GM18508 (cell line): Measurements from ENCODE around the gene CCL4.
"Not testable (repeated sequence)": the region's sequence is repeated elsewhere in the genome, so short reads cannot be mapped to it uniquely, and the experiment has no call there.

Experiments
- ATAC-seq: cut with Tn5 transposase; IDR thresholded peaks from one replicate; pipeline ENCODE4 v1.9.1; 2021; ENCODE audit warnings: moderate number of reproducible peaks; ENCODE audit not compliant: insufficient read depth, unreplicated experiment

Gene CCL4

GRCh38 chr17:36087471-36087870 lies 16.2 kb upstream of the CCL4 start:
- not testable (repeated sequence) for ATAC-seq

GRCh38 chr17:36087897-36088572 lies 15.6 kb upstream of the CCL4 start:
- not testable (repeated sequence) for ATAC-seq

- ATAC-seq = no peak
Measured at GRCh38 chr17:36088670-36089338, 14.8 kb upstream of the CCL4 start.

GRCh38 chr17:36089339-36089865 lies 14.2 kb upstream of the CCL4 start:
- ATAC-seq = no peak

GRCh38 chr17:36089888-36090836 lies 13.5 kb upstream of the CCL4 start, which contains the start of gene CCL3:
TSS of gene CCL3 (minus strand) at chr17:36090143. CDS start at chr17:36090058, 85 bp downstream.
- peak; percentile 42 for ATAC-seq

GRCh38 chr17:36092230-36092629 lies 11.4 kb upstream of the CCL4 start:
- ATAC-seq = no peak

GRCh38 chr17:36092715-36093114 lies 10.9 kb upstream of the CCL4 start:
- not testable (repeated sequence) for ATAC-seq

- no peak for ATAC-seq
Measured at GRCh38 chr17:36094232-36094631, 9.4 kb upstream of the CCL4 start.

- ATAC-seq = no peak
Measured at GRCh38 chr17:36094746-36095145, 8.9 kb upstream of the CCL4 start.

GRCh38 chr17:36095992-36096391 lies 7.6 kb upstream of the CCL4 start:
- no peak for ATAC-seq

GRCh38 chr17:36099004-36099403 lies 4.6 kb upstream of the CCL4 start:
- not testable (repeated sequence) for ATAC-seq

GRCh38 chr17:36104246-36104645 lies 619 bp downstream of the CCL4 start:
- ATAC-seq = not testable (repeated sequence)

- no peak for ATAC-seq
Measured at GRCh38 chr17:36104701-36105181, 1.1 kb downstream of the CCL4 start.

GRCh38 chr17:36105781-36106492 lies 2.3 kb downstream of the CCL4 start:
- ATAC-seq = no peak

- no peak for ATAC-seq
Measured at GRCh38 chr17:36106493-36106835, 2.8 kb downstream of the CCL4 start.

- ATAC-seq = no peak
Measured at GRCh38 chr17:36107660-36108059, 4.0 kb downstream of the CCL4 start.

GRCh38 chr17:36108265-36108664 lies 4.6 kb downstream of the CCL4 start:
- ATAC-seq = not testable (repeated sequence)

- no peak for ATAC-seq
Measured at GRCh38 chr17:36111068-36111490, 7.5 kb downstream of the CCL4 start.

GRCh38 chr17:36112572-36112971 lies 8.9 kb downstream of the CCL4 start:
- ATAC-seq = no peak

GRCh38 chr17:36113131-36113530 lies 9.5 kb downstream of the CCL4 start:
- not testable (repeated sequence) for ATAC-seq
